ENCODE data around the gene MGAT4D. TPM values are rescaled to one million over a fixed set of nuclear protein-coding genes. Genes with fewer than 3 reads are reported as not detected.

MGAT4D gene
- total RNA-seq = not detected

GRCh38 chr4:140497747-140498636 lies at the start of gene MGAT4D:
Gene MGAT4D, minus strand, starts transcription at chr4:140498293. Its CDS starts 71 bp downstream, at chr4:140498222.
- no peaks in the 10 kb centered on the region for H3K9me3 ChIP-seq
- WGBS = 12% methylated on average over 29 of the region's 68 CpGs
- TF ChIP-seq POLR2A (IDR thresholded peaks at IDR 0.05) (no peak), CTCF (IDR thresholded peaks at IDR 0.05) (no peak)
- peaks cover 4% of the 10 kb centered on the region for H3K4me1 ChIP-seq
- peak in 1 of 2 donors; percentile 78 for DNase-seq (ENCODE audit: low spot score in 2 of 2)
- no peaks in the 10 kb centered on the region for H3K36me3 ChIP-seq
- H3K27me3 ChIP-seq = peaks cover 72% of the 10 kb centered on the region
- H3K27ac ChIP-seq = no peak within 1 kb of the TSS
- peak within 1 kb of the TSS; percentile 34 for H3K4me3 ChIP-seq

- Histone ChIP-seq H3K27ac (no peak overlapping the region), H3K4me1 (no peaks in the 10 kb centered on the region), H3K27me3 (no peaks in the 10 kb centered on the region), H3K4me3 (no peak overlapping the region), H3K9me3 (no peaks in the 10 kb centered on the region), H3K36me3 (peaks cover 27% of the 10 kb centered on the region)
- TF ChIP-seq POLR2A (IDR thresholded peaks at IDR 0.05) (no peak), CTCF (IDR thresholded peaks at IDR 0.05) (no peak), EP300 (IDR thresholded peaks at IDR 0.05) (no peak), POLR2AphosphoS5 (IDR thresholded peaks at IDR 0.05) (no peak)
- 81% methylated on average over 4 of the region's 4 CpGs for WGBS
- DNase-seq (ENCODE audit: low spot score in 2 of 2) = no peak
Observed at GRCh38 chr4:140533951-140534480, 35.9 kb upstream of the MGAT4D start.

- WGBS = 78% methylated on average over 1 of the region's 1 CpG
- peaks cover 9% of the 10 kb centered on the region for H3K36me3 ChIP-seq
- H3K27me3 ChIP-seq = no peaks in the 10 kb centered on the region
- TF ChIP-seq CTCF (IDR thresholded peaks at IDR 0.05) (no peak), POLR2AphosphoS5 (IDR thresholded peaks at IDR 0.05) (no peak), EP300 (IDR thresholded peaks at IDR 0.05) (no peak), POLR2A (IDR thresholded peaks at IDR 0.05) (no peak)
- peaks cover 8% of the 10 kb centered on the region for H3K4me1 ChIP-seq
- no peak for DNase-seq (ENCODE audit: low spot score in 2 of 2)
- H3K4me3 ChIP-seq = no peak overlapping the region
- no peak overlapping the region for H3K27ac ChIP-seq
- H3K9me3 ChIP-seq = no peaks in the 10 kb centered on the region
Observed at GRCh38 chr4:140529434-140529833, 31.3 kb upstream of the MGAT4D start.

GRCh38 chr4:140523857-140524742 lies 26.0 kb upstream of the MGAT4D start, which contains the start of gene ELMOD2:
Gene ELMOD2, plus strand, starts transcription at chr4:140524168. Its CDS starts 1,261 bp downstream, at chr4:140525429.
- Histone ChIP-seq H3K27me3 (no peaks in the 10 kb centered on the region), H3K27ac (peak within 1 kb of the TSS; percentile 76), H3K4me1 (peaks cover 8% of the 10 kb centered on the region), H3K9me3 (no peaks in the 10 kb centered on the region), H3K36me3 (peaks cover 6% of the 10 kb centered on the region), H3K4me3 (peak within 1 kb of the TSS; percentile 81)
- TF ChIP-seq CTCF (IDR thresholded peaks at IDR 0.05) (peak; percentile 74 to 97), POLR2A (IDR thresholded peaks at IDR 0.05) (no peak)
- DNase-seq (ENCODE audit: low spot score in 2 of 2) = peak; percentile 98 to 99
- WGBS = 0% methylated on average over 30 of the region's 77 CpGs

Data from suprapubic skin (tissue), 4 donors.